Sigmoid colon (tissue), 3 donors: Measurements from ENCODE around the gene ANP32A.
A peak's percentile ranks its signal among the peaks of the same experiment; 100 is the strongest.

Experiments used
- CTCF ChIP-seq, 4 experiments: fragments of 450-650 bp in 3 of 4; fragments of 200-600 bp in 1 of 4; IDR thresholded peaks; one replicate each; pipeline ENCODE4 v1.5.1; 2016 to 2019; ENCODE audit warnings: antibody characterized with exemption in 4 of 4, mild to moderate bottlenecking in 3 of 4, moderate library complexity in 2 of 4
- POLR2A ChIP-seq, 2 donors: fragments of 450-650 bp; IDR thresholded peaks; one replicate each; pipeline ENCODE4 v1.6.1; 2016; ENCODE audit warnings: antibody characterized with exemption in 2 of 2, mild to moderate bottlenecking in 2 of 2, moderate library complexity in 2 of 2

- peak in 1 of 4 experiments; percentile 25 for TF ChIP-seq CTCF (IDR thresholded peaks at IDR 0.05)
- TF ChIP-seq POLR2A (IDR thresholded peaks at IDR 0.05): no peak
These were observed 8.4 kb upstream of the ANP32A start for GRCh38 chr15:68829068-68829467.
